Keratinocyte (primary cell): ENCODE results near the gene SULF2. TPM values are rescaled to one million over a fixed set of nuclear protein-coding genes. Genes with fewer than 3 reads are reported as not detected.

Experiments used
- DNase-seq: peaks from one replicate; pipeline ENCODE4 v3.0.0-alpha.2; 2011; ENCODE audit warnings: low read depth, missing footprints, low spot score
- FAIRE-seq: peaks from 2 replicates; lab custom pipeline; 2011; peaks lifted over from hg19 to GRCh38; lab: Jason Lieb, UNC
- H2AFZ ChIP-seq: 2 replicates; pipeline ENCODE4 v1.6.0; 2012; ENCODE audit warnings: low read length, control low read depth, inconsistent platforms; ENCODE audit not compliant: control insufficient read depth
- H3K27ac ChIP-seq: 2 replicates; pipeline ENCODE4 v1.5.1; 2011; ENCODE audit warnings: low read length; ENCODE audit not compliant: control insufficient read depth, insufficient read depth
- H3K27me3 ChIP-seq: 3 replicates; pipeline ENCODE4 v1.6.0; 2011; ENCODE audit warnings: low read length; ENCODE audit not compliant: control insufficient read depth, insufficient read depth; ENCODE audit errors: extremely low read depth
- H3K36me3 ChIP-seq, 2 experiments: 2 replicates in 1 of 2; 3 replicates in 1 of 2; pipeline ENCODE4 v1.5.1; 2011; ENCODE audit warnings: low read length in 2 of 2, mild to moderate bottlenecking in 1 of 2; ENCODE audit not compliant: control insufficient read depth in 2 of 2, insufficient read depth in 2 of 2; ENCODE audit errors: extremely low read depth in 1 of 2
- H3K4me1 ChIP-seq: 3 replicates; pipeline ENCODE4 v1.5.1; 2011; ENCODE audit warnings: low read length; ENCODE audit not compliant: control insufficient read depth, insufficient read depth; ENCODE audit errors: extremely low read depth
- H3K4me2 ChIP-seq: 3 replicates; pipeline ENCODE4 v1.6.0; 2011; ENCODE audit warnings: low read depth, low read length; ENCODE audit not compliant: control insufficient read depth, insufficient read depth; ENCODE audit errors: extremely low read depth
- H3K4me3 ChIP-seq, 3 experiments: fragments of 200-600 bp in 1 of 3; sonication (generic) in 1 of 3; 2 replicates in 2 of 3; 3 replicates in 1 of 3; pipeline ENCODE4 v1.5.1; 2011 to 2016; ENCODE audit warnings: low read length in 3 of 3, mild to moderate bottlenecking in 3 of 3, control low read depth in 2 of 3, inconsistent platforms in 1 of 3, low read depth in 1 of 3, mixed read lengths in 1 of 3, mixed run types in 1 of 3, moderate library complexity in 1 of 3; ENCODE audit not compliant: control insufficient read depth in 2 of 3, insufficient read depth in 2 of 3; ENCODE audit errors: extremely low read depth in 1 of 3
- H3K79me2 ChIP-seq: 2 replicates; pipeline ENCODE4 v1.6.0; 2012; ENCODE audit warnings: low read length; ENCODE audit not compliant: control insufficient read depth, insufficient read depth
- H3K9ac ChIP-seq: 3 replicates; pipeline ENCODE4 v1.6.0; 2011; ENCODE audit warnings: low read length; ENCODE audit not compliant: control insufficient read depth, insufficient read depth; ENCODE audit errors: extremely low read depth
- H3K9me1 ChIP-seq: 3 replicates; pipeline ENCODE4 v1.6.0; 2011; ENCODE audit warnings: low read length; ENCODE audit not compliant: control insufficient read depth, insufficient read depth; ENCODE audit errors: extremely low read depth
- H3K9me3 ChIP-seq: 2 replicates; pipeline ENCODE4 v1.5.1; 2012; ENCODE audit warnings: low read depth, low read length; ENCODE audit not compliant: control insufficient read depth
- H4K20me1 ChIP-seq: 3 replicates; pipeline ENCODE4 v1.6.0; 2011; ENCODE audit warnings: low read length; ENCODE audit not compliant: control insufficient read depth, insufficient read depth; ENCODE audit errors: extremely low read depth
- EZH2 ChIP-seq: IDR thresholded peaks from one replicate; pipeline ENCODE4 v1.6.1; 2012; ENCODE audit warnings: inconsistent platforms, mild to moderate bottlenecking, low read length, moderate library complexity
- dilution Hi-C: fragments of 300-500 bp; cut with MboI; formaldehyde crosslinking; loops from one replicate; pipeline ENCODE4 v1.7.0; 2020; ENCODE audit warnings: low sequenced_read_pairs; ENCODE audit not compliant: extremely low pct_ligation_motif_present
- polyA plus RNA-seq, 5 experiments: library from polyadenylated mRNA; depleted of rRNA in 3 of 5; stranded (reverse) in 3 of 5; stranded (forward) in 1 of 5; unstranded in 1 of 5; fragments of >200 nt; gene quantifications; 1 replicate in 1 of 5; 2 replicates in 3 of 5; 3 replicates in 1 of 5; pipeline versions ENCODE4 v1.2.1 to v1.2.3, GENCODE V29; 2011 to 2012; ENCODE audit warnings: missing spikeins in 2 of 5, low read depth in 1 of 5, low replicate concordance in 1 of 5
- TF ChIP-seq, protein P1 (sequence below), 3 experiments: IDR thresholded peaks in 1 of 3; conservative IDR thresholded peaks in 1 of 3; optimal IDR thresholded peaks in 1 of 3; 2 replicates in 2 of 3; 3 replicates in 1 of 3; pipeline versions ENCODE3 to v1.5.1; 2011; ENCODE audit warnings: low read length in 3 of 3, mild to moderate bottlenecking in 3 of 3, moderate library complexity in 2 of 3, control low read depth in 1 of 3, inconsistent platforms in 1 of 3; ENCODE audit not compliant: insufficient read depth in 2 of 3; ENCODE audit errors: extremely low read depth in 1 of 3

Gene SULF2
- polyA plus RNA-seq, 1 donor (not counting 4 experiments of a cell fraction or from before 2014, with no cell fraction given): 64.4 TPM

GRCh38 chr20:47688385-47689381, 96.6 kb downstream of the SULF2 start:
- TF ChIP-seq EZH2: no peak
- TF ChIP-seq, protein P1, sequence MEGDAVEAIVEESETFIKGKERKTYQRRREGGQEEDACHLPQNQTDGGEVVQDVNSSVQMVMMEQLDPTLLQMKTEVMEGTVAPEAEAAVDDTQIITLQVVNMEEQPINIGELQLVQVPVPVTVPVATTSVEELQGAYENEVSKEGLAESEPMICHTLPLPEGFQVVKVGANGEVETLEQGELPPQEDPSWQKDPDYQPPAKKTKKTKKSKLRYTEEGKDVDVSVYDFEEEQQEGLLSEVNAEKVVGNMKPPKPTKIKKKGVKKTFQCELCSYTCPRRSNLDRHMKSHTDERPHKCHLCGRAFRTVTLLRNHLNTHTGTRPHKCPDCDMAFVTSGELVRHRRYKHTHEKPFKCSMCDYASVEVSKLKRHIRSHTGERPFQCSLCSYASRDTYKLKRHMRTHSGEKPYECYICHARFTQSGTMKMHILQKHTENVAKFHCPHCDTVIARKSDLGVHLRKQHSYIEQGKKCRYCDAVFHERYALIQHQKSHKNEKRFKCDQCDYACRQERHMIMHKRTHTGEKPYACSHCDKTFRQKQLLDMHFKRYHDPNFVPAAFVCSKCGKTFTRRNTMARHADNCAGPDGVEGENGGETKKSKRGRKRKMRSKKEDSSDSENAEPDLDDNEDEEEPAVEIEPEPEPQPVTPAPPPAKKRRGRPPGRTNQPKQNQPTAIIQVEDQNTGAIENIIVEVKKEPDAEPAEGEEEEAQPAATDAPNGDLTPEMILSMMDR (optimal IDR thresholded peaks at IDR 0.05 in 1 of 3, IDR thresholded peaks at IDR 0.05 in 1 of 3, conservative IDR thresholded peaks at IDR 0.05 in 1 of 3; ENCODE audit: extremely low read depth in 1 of 3, insufficient read depth in 2 of 3, low read length in 3 of 3): no peak
- no peaks in the 10 kb centered on the region for H3K4me1 ChIP-seq
- no peak overlapping the region for H3K4me2 ChIP-seq
- no peaks in the 10 kb centered on the region for H4K20me1 ChIP-seq
- H3K4me3 ChIP-seq: no peak overlapping the region
- FAIRE-seq (no peak), DNase-seq (no peak)
- dilution Hi-C loops: no loop called here
- H3K36me3 ChIP-seq: peaks cover 20 to 23% of the 10 kb centered on the region in 2 experiments
- H2AFZ ChIP-seq: no peak overlapping the region
- H3K9me1 ChIP-seq: no peaks in the 10 kb centered on the region
- no peak overlapping the region for H3K9ac ChIP-seq
- H3K27me3 ChIP-seq: no peaks in the 10 kb centered on the region
- H3K9me3 ChIP-seq: peaks cover 17% of the 10 kb centered on the region
- H3K79me2 ChIP-seq: no peaks in the 10 kb centered on the region
- H3K27ac ChIP-seq: no peak overlapping the region

DNA sequence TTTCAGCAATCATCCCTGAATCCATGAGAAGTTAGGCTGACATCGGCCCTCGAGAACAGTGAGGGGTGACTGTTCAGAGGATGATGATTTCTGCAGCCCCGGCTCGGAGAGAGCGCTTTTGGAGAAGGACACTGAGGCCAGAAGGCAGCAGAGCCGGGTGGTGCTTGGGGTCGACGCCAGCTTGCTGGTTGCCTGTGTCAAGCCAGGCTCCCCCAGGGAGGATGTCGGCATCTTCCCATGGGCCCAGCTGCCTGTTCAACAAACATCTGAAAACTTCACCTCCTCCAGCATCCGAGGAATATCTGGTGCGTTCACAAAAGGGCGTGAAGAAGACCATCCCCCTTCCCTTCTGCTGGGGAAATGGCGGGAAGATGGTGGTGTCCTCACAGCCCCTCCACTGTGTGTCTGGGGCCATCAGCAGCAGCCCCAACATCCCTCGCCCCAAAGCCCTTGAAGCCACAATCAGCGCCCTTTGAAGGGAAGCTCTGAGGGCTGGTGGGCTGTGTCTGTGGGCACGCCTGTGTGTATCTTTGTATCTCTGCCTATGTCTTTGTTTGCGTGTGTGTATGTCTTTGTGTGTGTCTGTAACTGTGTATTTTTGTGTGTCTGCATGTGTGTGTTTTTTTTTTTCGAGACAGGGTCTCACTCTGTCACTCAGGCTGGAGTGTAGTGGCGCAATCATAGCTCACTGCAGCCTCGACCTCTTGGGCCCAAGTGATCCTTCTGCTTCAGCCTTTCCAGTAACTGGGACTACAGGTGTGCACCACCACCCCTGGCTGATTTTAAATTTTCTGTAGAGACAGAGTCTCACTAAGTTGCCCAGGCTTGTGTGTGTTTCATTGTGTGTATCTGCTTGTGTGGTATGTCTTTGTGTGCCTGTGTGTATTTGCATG, 97.9 kb downstream of the SULF2 start:
- Histone ChIP-seq H3K4me2 (no peak overlapping the region), H3K4me3 (no peak overlapping the region), H3K27me3 (no peaks in the 10 kb centered on the region), H3K27ac (no peak overlapping the region), H3K9me3 (peaks cover 9% of the 10 kb centered on the region), H3K9me1 (no peaks in the 10 kb centered on the region), H3K79me2 (no peaks in the 10 kb centered on the region), H4K20me1 (no peaks in the 10 kb centered on the region), H2AFZ (no peak overlapping the region), H3K4me1 (no peaks in the 10 kb centered on the region), H3K9ac (no peak overlapping the region), H3K36me3 (peaks cover 28 to 29% of the 10 kb centered on the region in 2 experiments)
- TF ChIP-seq, protein P1 (optimal IDR thresholded peaks at IDR 0.05 in 1 of 3, IDR thresholded peaks at IDR 0.05 in 1 of 3, conservative IDR thresholded peaks at IDR 0.05 in 1 of 3; ENCODE audit: extremely low read depth in 1 of 3, insufficient read depth in 2 of 3, low read length in 3 of 3): no peak
- no peak for TF ChIP-seq EZH2
- DNase-seq: no peak
- dilution Hi-C loops: no loop called here
- FAIRE-seq: no peak
